Esophagus (tissue), 2 donors: Measurements from ENCODE around the gene DNAI7. TPM values are rescaled to one million over a fixed set of nuclear protein-coding genes. Genes with fewer than 3 reads are reported as not detected.

ENCODE experiments used
- H3K27ac ChIP-seq, 2 donors: one replicate each; pipeline ENCODE4 v1.5.1; 2013; ENCODE audit warnings: low read depth in 2 of 2, mild to moderate bottlenecking in 2 of 2, inconsistent platforms in 1 of 2, low read length in 1 of 2, moderate library complexity in 1 of 2
- H3K27me3 ChIP-seq, 2 donors: one replicate each; pipeline ENCODE4 v1.6.1; 2013; ENCODE audit warnings: low read length in 2 of 2, control low read depth in 1 of 2, mild to moderate bottlenecking in 1 of 2; ENCODE audit not compliant: insufficient read depth in 2 of 2, control insufficient read depth in 1 of 2
- H3K36me3 ChIP-seq, 2 donors: one replicate each; pipeline ENCODE4 v1.6.1; 2013; ENCODE audit warnings: low read length in 1 of 2; ENCODE audit not compliant: control insufficient read depth in 2 of 2, insufficient read depth in 2 of 2
- H3K4me1 ChIP-seq, 2 donors: one replicate each; pipeline ENCODE4 v1.6.1; 2013; ENCODE audit warnings: low read length in 1 of 2; ENCODE audit not compliant: control insufficient read depth in 2 of 2, insufficient read depth in 2 of 2
- H3K4me3 ChIP-seq, 2 donors: one replicate each; pipeline ENCODE4 v1.5.1; 2013; ENCODE audit warnings: low read length in 2 of 2, mild to moderate bottlenecking in 2 of 2, low read depth in 1 of 2, moderate library complexity in 1 of 2
- H3K9me3 ChIP-seq, 2 donors: one replicate each; pipeline ENCODE4 v1.6.1; 2013; ENCODE audit warnings: mild to moderate bottlenecking in 2 of 2, low read depth in 1 of 2, low read length in 1 of 2, moderate library complexity in 1 of 2; ENCODE audit not compliant: control insufficient read depth in 2 of 2, insufficient read depth in 1 of 2
- WGBS, 2 donors: extraction: QIAGEN DNeasy Blood & Tissue Kit; methylation state at CpG; one replicate each; pipeline ENCODE4 v1.1.7; 2013; 5-methylcytosine and 5-hydroxymethylcytosine counted together
- polyA plus RNA-seq, 2 donors: library from polyadenylated mRNA; stranded (reverse); fragments of 200-250 nt; gene quantifications; one replicate each; pipeline ENCODE4 v1.2.3, GENCODE V29; 2013
- donor health status: healthy with polysubstance abuse.
- donor health status: Bipolar disorder and iron deficiency.

Gene DNAI7
- polyA plus RNA-seq, 2 donors = 0.07 to 0.18 TPM

- Histone ChIP-seq H3K27me3 (no peaks in the 10 kb centered on the region), H3K36me3 (no peaks in the 10 kb centered on the region), H3K27ac (peak overlapping the region in 1 of 2 donors; percentile 1), H3K4me3 (no peak overlapping the region), H3K4me1 (peaks cover 0 to 4% of the 10 kb centered on the region in 2 donors), H3K9me3 (no peaks in the 10 kb centered on the region)
- 47 to 65% methylated on average over 6 of the region's 6 CpGs for WGBS, 2 donors
Measured at GRCh38 chr12:25135531-25136154, 59.3 kb downstream of the DNAI7 start.

- WGBS, 2 donors = 50 to 74% methylated on average over 2 of the region's 2 CpGs
- Histone ChIP-seq H3K27ac (no peak overlapping the region), H3K4me3 (no peak overlapping the region), H3K27me3 (no peaks in the 10 kb centered on the region), H3K9me3 (no peaks in the 10 kb centered on the region), H3K36me3 (no peaks in the 10 kb centered on the region), H3K4me1 (peaks cover 0 to 4% of the 10 kb centered on the region in 2 donors)
Measured at GRCh38 chr12:25131270-25131669, 63.7 kb downstream of the DNAI7 start.

GRCh38 chr12:25130741-25131188, 64.2 kb downstream of the DNAI7 start:
- Histone ChIP-seq H3K27me3 (no peaks in the 10 kb centered on the region), H3K4me1 (peaks cover 0 to 4% of the 10 kb centered on the region in 2 donors), H3K4me3 (no peak overlapping the region), H3K36me3 (no peaks in the 10 kb centered on the region), H3K27ac (no peak overlapping the region), H3K9me3 (no peaks in the 10 kb centered on the region)

DNA sequence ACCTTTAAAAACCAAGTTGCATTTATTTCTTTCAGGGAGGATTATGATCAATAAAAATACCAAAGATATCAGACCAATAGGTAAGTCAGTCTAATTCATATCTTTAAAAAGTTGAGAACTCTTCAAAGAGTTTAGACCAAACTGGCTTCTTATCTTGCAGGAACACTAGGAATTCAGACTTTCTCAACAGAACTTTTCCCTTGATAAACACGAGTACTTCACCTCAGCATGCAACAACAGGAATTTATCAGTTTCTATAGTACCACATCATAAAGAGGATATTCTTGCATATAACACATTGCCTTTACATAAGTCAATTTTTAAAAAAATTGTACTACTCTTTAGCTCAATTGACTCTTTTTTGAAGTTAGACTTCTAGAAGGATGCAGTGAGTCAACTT, 68.2 kb downstream of the DNAI7 start:
- 75 to 77% methylated on average over 1 of the region's 1 CpG for WGBS, 2 donors
- no peaks in the 10 kb centered on the region for H3K4me1 ChIP-seq
- H3K27ac ChIP-seq = no peak overlapping the region
- no peaks in the 10 kb centered on the region for H3K9me3 ChIP-seq
- H3K4me3 ChIP-seq = no peak overlapping the region
- no peaks in the 10 kb centered on the region for H3K27me3 ChIP-seq
- no peaks in the 10 kb centered on the region for H3K36me3 ChIP-seq

DNA sequence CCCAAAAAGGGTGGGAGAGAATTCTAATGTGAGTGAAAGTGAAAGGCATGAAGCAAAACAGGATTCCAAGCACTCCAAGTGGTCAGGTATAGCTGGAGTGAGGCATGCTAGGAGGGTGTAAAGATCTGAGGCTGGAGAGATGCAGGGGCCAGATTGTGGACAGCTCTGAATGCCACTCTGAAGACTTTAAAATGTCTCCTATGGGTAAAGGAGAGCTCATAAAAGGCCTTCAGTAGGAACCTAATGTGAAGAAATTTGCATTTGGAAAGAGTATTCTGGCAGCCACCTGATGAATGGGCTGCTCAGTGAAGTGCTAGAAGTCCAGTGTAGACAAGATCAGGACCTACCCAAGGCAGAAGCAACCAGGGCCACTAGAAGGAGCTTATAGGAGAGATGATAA, 68.9 kb downstream of the DNAI7 start:
- H3K27me3 ChIP-seq = no peaks in the 10 kb centered on the region
- H3K9me3 ChIP-seq = no peaks in the 10 kb centered on the region

GRCh38 chr12:25124493-25124892, 70.5 kb downstream of the DNAI7 start:
- no peaks in the 10 kb centered on the region for H3K4me1 ChIP-seq
- H3K4me3 ChIP-seq = no peak overlapping the region
- no peaks in the 10 kb centered on the region for H3K9me3 ChIP-seq
- no peaks in the 10 kb centered on the region for H3K36me3 ChIP-seq
- no peaks in the 10 kb centered on the region for H3K27me3 ChIP-seq
- no peak overlapping the region for H3K27ac ChIP-seq

More for the DNA sequence above, 68.9 kb downstream of the DNAI7 start:
- no peaks in the 10 kb centered on the region for H3K36me3 ChIP-seq
- no peak overlapping the region for H3K4me3 ChIP-seq
- H3K4me1 ChIP-seq = no peaks in the 10 kb centered on the region
- no peak overlapping the region for H3K27ac ChIP-seq

- no peaks in the 10 kb centered on the region for H3K9me3 ChIP-seq
- no peak overlapping the region for H3K27ac ChIP-seq
- no peaks in the 10 kb centered on the region for H3K36me3 ChIP-seq
- 70 to 73% methylated on average over 1 of the region's 1 CpG for WGBS, 2 donors
- no peaks in the 10 kb centered on the region for H3K27me3 ChIP-seq
- no peak overlapping the region for H3K4me3 ChIP-seq
- no peaks in the 10 kb centered on the region for H3K4me1 ChIP-seq
Measured at GRCh38 chr12:25123126-25123525, 71.8 kb downstream of the DNAI7 start.

GRCh38 chr12:25121916-25122315, 73.0 kb downstream of the DNAI7 start:
- no peaks in the 10 kb centered on the region for H3K9me3 ChIP-seq
- no peaks in the 10 kb centered on the region for H3K27me3 ChIP-seq
- H3K4me1 ChIP-seq = no peaks in the 10 kb centered on the region
- WGBS, 2 donors = 91 to 94% methylated on average over 3 of the region's 3 CpGs
- H3K4me3 ChIP-seq = no peak overlapping the region
- no peak overlapping the region for H3K27ac ChIP-seq
- H3K36me3 ChIP-seq = no peaks in the 10 kb centered on the region

DNA sequence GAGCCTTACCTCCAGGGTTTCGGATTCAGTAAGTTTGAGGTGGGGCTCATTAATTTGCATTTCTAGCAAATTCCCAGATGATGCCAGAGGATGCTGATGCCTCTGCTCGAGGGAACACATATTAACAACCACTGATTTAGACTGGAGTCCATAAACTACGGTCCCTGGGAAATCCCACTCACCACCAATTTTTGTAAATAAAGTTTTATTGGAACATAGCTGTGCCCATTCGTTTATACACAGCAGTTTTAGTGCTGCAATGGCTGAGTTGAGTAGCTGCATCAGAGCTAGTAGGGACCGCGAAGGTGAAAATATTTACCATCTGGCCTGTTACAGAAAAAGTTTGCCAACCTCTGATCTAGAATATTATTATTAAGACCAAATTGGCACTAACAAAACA, 73.8 kb downstream of the DNAI7 start:
- Histone ChIP-seq H3K36me3 (no peaks in the 10 kb centered on the region), H3K4me1 (no peaks in the 10 kb centered on the region), H3K27me3 (no peaks in the 10 kb centered on the region), H3K9me3 (no peaks in the 10 kb centered on the region), H3K27ac (no peak overlapping the region), H3K4me3 (no peak overlapping the region)
- WGBS, 2 donors = 91 to 95% methylated on average over 6 of the region's 6 CpGs

DNA sequence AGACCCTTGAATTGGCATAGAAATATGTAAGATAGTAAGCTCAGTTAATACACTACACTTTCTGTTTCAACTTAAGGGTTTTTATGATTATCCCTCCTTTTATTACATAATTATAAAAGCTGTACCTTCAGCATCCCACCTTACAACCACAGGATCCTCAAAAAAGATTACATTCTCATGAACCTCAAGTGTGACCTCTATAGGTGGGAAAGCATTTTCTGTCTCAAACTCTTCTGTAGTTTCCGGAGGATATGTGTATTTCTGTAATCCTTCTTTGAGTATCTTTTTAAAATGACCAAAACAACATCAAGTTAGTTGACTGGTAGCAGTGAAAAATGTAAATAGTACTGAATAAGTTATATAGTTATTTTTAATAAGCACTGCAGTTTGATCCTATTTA, 75.9 kb downstream of the DNAI7 start:
- no peaks in the 10 kb centered on the region for H3K9me3 ChIP-seq
- no peak overlapping the region for H3K4me3 ChIP-seq
- H3K27ac ChIP-seq = no peak overlapping the region
- no peaks in the 10 kb centered on the region for H3K4me1 ChIP-seq
- 69% methylated on average over 1 of the region's 1 CpG for WGBS, 2 donors
- no peaks in the 10 kb centered on the region for H3K27me3 ChIP-seq
- no peaks in the 10 kb centered on the region for H3K36me3 ChIP-seq
